G401 (cell line): ENCODE data around the gene PMM1. TPM values are rescaled to one million over a fixed set of nuclear protein-coding genes. Genes with fewer than 3 reads are reported as not detected.
"Not testable (repeated sequence)": the region's sequence is repeated elsewhere in the genome, so short reads cannot be mapped to it uniquely, and the experiment has no call there.

Experiments
- DNase-seq: peaks from one replicate; pipeline ENCODE4 v3.0.0-alpha.2; 2015; ENCODE audit warnings: low spot score
- in situ Hi-C: cut with HindIII; loops from 2 replicates; pipeline ENCODE4 v1.10.0; 2016; ENCODE audit warnings: low sequenced_read_pairs, mixed read lengths
- total RNA-seq: library from RNA; depleted of rRNA; stranded (reverse); fragments of >200 nt; shearing (Covaris generic); gene quantifications from 2 replicates; pipeline ENCODE4 v1.2.3, GENCODE V29; 2014; rRNA removed

PMM1 gene
- 21.8 and 46.8 TPM in 2 replicates for total RNA-seq

DNA sequence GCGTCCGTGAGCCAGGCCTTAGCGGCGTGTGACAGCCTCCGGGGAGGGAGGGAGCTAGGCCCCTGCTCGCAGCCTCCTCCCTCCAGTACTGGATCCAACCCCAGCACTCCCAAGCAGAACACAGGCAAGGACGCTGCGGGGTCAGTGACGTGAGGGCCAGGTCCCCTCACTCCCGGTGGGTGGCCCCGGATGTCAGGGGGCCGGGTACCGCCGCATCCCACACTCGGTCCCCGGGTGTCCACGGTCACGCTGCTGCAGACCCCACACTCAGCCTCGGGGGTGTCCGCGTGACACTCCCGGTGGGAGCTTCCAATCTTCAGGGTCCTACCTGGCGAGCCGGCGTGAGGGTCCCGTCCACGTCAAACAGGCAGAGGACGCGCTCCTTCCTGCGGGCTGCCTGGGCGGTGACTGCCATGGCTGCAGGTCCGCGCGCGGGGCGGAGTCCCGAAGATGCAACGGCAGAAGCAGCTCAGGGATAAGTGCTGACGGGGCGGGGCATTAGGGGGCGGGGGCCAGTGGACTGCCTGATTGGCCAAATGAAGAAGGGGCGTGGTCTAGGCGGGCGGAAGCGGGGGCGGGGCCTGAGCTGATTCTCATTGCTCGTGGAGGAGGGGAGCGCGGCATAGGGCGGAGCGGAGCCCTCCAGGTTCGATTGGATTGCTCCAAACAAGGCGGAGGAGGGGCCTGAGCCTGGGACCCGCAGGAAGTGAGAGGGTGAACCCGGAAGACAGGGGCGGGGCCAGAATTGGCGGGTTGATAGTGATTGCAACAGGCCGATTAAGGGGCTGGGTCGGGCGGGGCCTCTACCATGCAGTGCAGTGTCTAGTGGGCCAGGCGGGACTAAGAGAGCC, at the start of gene PMM1:
Gene PMM1, minus strand, starts transcription at position 450 of the 851 bp plus-strand sequence. Its CDS starts 35 bp downstream, at position 415.
- in situ Hi-C loops: no loop called here
- peak; percentile 100 for DNase-seq

DNA sequence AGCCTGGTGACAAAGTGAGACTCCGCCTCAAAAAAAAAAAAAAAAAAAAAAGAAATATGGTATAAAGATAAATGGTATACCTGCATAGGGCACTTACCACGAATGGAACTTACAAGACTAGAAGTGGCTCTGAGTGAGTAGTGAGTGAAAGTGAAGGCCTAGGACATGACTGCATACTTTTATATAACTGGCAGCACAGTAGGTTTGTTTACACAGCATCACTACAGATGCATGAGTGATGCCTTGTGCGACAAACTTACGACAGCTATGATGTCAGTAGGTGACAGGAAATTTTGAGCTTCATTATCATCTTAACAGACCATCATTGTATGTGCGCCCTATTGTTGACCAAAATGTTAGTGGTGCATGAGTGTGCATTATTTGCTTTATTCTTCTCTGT, 49.1 kb upstream of the PMM1 start:
- no peak for DNase-seq
- in situ Hi-C loops: no loop called here

DNA sequence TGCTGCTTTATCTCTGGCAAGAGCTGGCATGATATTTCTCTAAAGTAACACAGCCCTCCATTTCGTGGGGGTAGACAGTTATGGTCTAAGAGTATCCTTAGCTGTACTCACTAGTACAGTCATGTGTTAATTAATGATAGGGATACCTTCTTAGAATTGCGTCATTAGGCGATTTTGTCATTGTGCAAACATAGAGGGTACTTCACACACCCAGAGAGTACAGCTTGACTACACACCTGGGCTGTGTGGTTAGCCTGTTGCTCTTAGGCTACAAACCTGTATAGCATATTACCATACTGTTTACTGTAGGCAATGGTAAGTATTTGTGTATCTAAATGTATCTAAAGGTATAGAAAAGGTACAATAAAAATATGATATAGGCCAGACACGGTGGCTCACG, 48.5 kb upstream of the PMM1 start:
- in situ Hi-C loops: no loop called here
- DNase-seq: no peak

DNA sequence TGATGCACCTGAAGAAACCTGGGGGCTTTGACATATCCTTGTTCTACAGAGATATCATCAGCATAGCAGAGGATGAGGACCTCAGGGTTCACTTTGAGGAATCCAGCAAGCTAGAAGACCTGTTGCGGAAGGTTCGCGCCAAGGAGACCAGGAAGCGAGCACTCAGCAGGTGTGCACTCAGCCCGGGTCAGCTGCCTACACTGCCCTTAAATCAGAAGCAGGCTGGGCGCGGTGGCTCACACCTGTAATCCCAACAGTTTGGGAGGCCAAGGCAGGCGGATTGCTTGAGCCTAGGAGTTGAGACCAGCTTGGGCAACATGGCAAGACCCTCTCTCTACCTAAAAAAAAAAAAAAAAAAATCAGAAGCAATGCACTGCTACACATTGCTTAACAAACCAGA, 48.0 kb upstream of the PMM1 start:
- in situ Hi-C loops, DNase-seq: not testable (repeated sequence)

DNA sequence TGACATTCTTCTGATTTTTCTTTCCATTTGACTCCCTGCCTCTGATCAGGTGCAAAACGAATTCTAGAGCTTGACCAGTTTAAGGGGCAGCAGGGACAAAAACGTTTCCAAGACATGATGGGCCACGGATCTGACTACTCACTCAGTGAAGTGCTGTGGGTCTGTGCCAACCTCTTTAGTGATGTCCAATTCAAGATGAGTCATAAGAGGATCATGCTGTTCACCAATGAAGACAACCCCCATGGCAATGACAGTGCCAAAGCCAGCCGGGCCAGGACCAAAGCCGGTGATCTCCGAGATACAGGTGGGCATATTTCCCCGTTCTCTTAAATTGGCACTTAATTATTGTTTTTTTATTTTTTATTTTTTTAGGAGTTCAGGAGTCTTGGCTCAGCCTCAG, 46.8 kb upstream of the PMM1 start:
- peak; percentile 49 for DNase-seq
- in situ Hi-C loops: no loop called here

DNA sequence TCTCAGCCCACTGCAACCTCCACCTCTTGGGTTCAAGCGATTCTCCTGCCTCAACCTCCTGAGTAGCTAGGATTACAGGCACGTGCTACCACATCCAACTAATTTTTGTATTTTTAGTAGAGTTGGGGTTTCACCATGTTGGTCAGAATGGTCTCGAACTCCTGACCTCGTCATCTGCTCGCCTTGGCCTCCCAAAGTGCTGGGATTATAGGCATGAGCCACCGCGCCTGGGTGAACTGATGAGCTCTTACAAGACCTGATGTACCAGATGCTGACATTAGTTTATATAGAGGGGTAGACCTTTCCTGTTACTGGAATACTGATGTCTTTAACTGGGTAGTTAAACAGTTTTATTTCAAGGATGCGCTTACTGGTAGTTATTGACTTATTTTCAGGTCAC, 45.0 kb upstream of the PMM1 start:
- in situ Hi-C loops, DNase-seq: not testable (repeated sequence)

DNA sequence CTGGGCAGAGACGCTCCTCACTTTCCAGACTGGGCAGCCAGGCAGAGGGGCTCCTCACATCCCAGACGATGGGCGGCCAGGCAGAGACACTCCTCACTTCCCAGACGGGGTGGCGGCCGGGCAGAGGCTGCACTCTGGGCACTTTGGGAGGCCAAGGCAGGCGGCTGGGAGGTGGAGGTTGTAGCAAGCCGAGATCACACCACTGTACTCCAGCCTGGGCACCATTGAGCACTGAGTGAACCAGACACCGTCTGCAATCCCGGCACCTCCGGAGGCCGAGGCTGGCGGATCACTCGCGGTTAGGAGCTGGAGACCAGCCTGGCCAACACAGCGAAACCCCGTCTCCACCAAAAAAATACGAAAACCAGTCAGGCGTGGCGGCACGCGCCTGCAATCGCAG, 42.0 kb upstream of the PMM1 start:
- in situ Hi-C loops, DNase-seq: not testable (repeated sequence)

DNA sequence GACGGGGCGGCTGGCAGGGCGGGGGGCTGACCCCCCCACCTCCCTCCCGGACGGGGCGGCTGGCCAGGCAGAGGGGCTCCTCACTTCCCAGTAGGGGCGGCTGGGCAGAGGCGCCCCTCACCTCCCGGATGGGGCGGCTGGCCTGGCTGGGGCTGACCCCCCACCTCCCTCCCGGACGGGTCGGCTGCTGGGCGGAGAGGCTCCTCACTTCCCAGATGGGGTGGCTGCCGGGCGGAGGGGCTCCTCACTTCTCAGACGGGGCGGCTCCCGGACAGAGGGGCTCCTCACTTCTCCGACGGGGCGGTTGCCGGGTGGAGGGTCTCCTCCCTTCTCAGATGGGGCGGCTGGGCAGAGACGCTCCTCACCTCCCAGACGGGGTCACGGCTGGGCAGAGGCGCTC, 41.5 kb upstream of the PMM1 start:
- DNase-seq, in situ Hi-C loops: not testable (repeated sequence)

DNA sequence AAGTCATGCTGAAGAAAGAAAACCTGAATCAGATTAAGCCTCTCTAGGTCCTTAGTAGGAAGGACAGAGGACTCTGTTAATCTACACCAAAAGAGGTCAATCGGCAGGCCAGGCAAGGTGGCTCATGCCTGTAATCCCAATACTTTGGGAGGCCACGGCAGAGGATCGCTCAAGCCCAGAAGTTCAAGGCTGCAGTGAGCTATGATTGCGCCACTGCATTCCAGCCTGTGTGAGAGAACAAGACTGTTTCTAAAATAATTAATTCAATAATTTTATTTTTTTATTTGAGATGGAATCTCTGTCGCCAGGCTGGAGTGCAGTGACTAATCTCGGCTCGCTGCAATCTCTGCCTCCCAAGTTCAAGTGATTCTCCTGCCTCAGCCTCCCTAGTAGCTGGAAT, 35.9 kb upstream of the PMM1 start:
- in situ Hi-C loops: no loop called here
- DNase-seq: no peak

DNA sequence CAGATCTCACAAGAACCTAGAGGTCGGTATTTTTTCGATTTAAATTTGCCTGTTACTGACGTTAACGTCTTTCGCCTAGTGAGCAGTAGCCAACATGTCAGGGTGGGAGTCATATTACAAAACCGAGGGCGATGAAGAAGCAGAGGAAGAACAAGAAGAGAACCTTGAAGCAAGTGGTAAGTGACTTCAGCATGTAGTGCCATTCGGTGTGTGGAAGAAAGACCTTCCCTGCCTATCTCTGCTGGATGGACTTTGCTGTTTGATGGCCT, 32.2 kb upstream of the PMM1 start:
- DNase-seq: no peak
- in situ Hi-C loops: no loop called here

DNA sequence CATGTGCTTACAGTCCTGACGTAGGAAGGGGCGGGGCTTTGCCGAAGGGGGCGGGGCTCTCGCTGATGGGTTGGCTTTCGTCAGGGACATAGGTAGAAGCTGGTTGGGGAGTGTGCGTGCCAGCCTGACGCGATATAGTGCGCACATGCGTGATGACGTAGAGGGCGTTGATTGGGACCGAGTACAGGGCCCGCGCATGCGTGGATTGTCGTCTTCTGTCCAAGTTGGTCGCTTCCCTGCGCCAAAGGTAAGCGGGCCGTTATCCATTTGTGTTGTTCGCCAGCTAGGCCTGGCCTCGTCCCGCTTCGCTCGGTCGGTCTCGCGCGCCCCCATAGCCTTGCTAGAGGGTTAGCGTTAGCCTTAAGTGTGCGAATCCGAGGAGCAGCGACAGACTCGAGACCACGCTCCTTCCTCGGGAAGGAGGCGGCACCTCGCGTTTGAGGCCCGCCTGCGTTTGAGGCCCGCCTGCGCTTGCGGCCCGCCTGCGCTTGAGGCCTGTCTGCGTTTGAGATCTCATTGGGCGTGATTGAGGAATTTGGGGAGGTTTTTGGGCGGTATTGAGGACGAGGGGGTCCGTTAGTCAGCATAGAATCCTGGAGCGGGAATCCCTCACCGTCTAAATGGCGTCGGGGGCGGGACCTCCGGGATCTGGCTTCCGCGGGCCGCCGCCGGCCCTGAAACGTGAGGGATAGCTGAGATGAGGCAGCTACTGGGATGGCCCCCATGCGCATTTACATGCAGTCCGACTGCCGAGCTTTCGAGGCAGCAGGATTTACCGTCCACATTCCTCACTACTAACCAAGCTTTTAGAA, 31.7 kb upstream of the PMM1 start, which contains the start of gene XRCC6:
Gene XRCC6, plus strand, starts transcription at position 197 of the 812 bp plus-strand sequence. CDS start 710 bp downstream, outside the sequence.
- peak; percentile 100 for DNase-seq
- in situ Hi-C loops: no loop called here

DNA sequence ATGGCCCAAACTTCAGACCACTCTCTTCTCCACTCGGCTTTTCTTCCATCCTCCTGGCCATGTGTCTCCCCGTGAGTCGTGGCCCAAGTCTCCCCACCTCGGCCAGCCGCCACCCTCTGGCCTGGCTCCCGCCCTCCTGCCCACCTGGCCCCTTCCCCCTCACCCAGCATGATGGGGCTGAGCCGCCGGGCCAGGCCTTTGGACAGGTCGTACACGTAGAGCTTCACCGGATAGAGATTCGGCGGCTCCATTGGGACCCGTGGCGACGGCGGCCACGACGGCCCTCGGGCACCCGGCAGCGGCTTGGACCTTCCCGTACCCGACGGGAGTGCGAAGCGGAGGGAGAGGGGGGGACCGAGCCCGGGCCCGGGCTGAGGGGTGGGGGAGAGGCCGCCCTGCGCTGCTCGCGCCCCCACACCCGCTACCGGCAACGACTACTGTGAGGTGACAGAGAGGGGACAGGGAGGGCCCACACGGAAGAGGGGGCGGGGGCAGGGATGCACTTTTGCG, 31.0 kb upstream of the PMM1 start, which contains the start of gene DESI1:
Gene DESI1, minus strand, starts transcription at position 455 of the 510 bp plus-strand sequence. Its CDS starts 204 bp downstream, at position 251.
- in situ Hi-C loops: no loop called here
- no peak for DNase-seq

DNA sequence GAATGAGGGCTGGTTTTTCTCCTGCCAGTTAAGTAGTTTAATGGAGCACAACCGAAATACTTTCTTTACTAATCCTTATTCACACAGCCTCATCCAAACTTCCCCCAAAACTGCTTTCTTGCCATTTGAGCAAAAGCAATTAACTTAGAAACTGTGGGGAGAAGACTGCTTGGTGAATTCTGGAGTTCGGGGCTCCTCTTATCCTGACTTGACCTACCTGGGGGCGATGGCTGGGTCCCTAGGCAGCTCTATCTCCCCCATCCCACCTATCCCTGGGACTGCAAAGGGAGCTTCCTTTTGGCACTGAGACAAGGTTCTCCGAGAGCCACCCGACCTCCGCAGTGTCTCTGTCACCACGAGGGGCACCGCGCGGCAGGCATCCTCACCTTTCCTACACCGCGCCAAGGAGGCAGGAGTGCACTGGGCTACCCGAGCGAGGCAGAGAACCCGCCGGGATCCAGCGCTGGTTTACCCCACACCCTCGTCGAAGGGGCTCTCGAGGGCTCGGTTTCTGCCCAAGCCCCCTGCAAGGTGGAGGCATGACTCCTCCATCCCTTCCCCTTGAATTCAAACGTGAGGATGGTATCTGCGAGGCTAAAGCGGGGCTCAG, 30.4 kb upstream of the PMM1 start:
- peak; percentile 21 for DNase-seq
- in situ Hi-C loops: no loop called here

DNA sequence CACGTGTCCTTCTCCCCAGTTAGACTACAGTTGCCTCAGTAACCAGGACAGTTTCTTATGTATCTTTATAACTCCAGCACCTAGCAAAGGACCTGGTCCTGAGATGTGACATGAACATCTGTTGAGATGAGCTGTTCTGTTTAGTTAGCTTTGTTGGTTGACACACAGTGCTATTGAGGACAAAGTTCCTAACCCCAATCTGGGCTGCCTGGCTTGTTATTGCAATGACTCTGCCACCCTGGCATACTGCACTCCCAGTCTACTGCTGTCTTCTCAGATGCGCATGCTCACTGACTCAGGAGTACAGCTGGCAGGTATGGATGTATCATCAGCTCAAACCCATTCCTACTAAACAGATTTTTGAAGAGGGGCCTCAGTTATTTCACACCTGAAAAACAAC, 23.8 kb upstream of the PMM1 start:
- in situ Hi-C loops: no loop called here
- no peak for DNase-seq

DNA sequence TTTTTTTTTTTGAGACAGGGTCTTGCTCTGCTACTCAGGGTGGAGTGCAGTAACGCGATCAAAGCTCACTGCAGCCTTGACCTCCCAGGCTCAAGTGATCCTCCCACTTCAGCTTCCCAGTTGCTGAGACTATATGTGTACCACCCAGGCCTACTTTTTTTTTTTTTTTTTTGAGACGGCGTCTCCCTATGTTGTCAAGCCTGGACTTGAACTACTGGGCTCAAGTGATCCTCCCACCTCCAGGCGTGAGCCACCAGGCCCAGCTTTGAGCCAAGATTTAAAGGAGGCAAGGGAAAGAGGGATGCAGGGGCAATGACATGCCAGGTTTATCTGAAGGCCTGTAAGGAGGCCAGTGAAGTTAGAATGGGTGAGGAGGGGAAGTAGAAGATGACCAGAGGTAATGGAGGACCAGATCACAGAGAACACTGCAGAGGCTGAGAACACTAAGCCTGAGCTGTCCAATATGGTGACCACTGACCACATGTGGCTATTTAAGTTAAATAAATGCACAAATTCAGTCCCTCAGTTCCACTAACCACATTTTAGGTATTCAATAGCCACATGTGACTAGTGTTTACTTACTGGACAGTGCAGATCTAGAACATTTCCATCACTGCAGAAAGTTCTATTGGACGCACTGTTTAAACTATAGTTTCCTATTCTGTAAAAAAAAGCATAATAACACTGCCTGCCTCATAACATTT, 23.1 kb upstream of the PMM1 start:
- in situ Hi-C loops: no loop called here
- no peak for DNase-seq

DNA sequence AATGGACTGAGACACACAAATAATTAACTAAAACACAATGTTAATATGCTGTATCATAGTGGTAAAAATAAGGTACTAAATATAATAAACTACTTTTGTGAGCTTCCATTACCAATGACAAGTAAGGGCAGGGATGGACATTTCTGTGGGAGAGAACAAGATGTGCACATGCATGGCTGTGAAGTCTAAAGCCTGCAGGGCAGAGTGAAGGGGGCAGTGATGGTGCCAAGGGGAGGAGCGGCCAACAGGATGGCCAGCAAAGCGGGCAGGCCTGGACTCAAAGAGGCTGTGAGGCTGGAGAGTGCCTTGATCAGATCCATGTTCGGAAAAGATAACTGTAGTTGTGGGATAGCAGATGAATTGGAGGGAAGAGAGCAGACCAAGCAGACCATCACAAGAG, 18.7 kb upstream of the PMM1 start:
- no peak for DNase-seq
- in situ Hi-C loops: loop anchor here (10.0 kb wide), 1 partner anchor 56 kb away; no protein-coding TSS in a partner anchor

DNA sequence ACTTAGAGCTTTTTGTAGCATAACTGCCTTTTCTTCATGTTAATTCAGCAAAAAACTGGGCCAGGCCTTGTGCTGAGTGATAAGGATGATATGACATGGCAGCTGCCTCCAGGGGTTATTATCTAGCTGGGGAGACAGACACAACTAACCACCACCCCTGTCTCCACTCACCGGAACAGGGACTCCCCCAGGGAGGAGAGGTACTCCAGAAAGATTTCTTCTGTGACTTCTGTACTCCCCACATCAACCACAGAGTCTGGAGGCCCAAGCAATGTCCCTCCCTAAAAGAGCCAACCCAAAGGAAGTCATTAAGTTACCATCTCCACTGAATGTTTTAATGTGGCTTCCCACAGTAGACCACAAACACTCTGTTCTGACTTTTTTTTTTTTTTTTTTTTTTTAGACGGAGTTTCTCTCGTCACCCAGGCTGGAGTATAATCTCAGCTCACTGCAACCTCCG, 14.3 kb upstream of the PMM1 start:
- DNase-seq: no peak
- in situ Hi-C loops: loop anchor here (10.0 kb wide), 1 partner anchor 61 kb away; no protein-coding TSS in a partner anchor

DNA sequence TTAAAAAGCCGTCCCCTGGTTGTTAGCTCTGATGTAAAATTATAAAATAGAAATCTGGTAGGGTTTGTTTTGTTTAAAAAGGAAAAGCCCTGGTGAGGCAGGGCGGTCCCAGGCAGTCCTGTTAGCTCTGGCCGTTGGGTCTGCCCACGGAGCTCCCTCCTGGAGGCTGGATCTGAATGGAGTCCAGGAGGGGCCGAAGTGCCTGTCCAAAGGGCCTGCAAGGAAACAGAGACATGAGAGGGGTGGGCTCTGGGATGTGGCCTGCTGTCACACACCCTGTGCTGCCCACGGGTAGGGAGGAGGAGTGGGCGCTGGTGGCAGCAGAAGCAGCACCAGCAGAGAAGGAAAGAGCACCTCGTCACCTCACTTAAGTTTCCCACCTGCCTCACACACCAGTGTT, 11.3 kb upstream of the PMM1 start:
- in situ Hi-C loops: loop anchor here (10.0 kb wide), 1 partner anchor 64 kb away; no protein-coding TSS in a partner anchor

More for the DNA sequence above, 11.3 kb upstream of the PMM1 start:
- DNase-seq: no peak
